Breast epithelium (tissue), 3 donors: ENCODE data around the gene TLCD3A.

ENCODE experiments used
- POLR2A ChIP-seq: fragments of 450-650 bp; IDR thresholded peaks from one replicate; pipeline ENCODE4 v1.6.1; 2016; ENCODE audit warnings: antibody characterized with exemption, mild to moderate bottlenecking, moderate library complexity
- POLR2AphosphoS5 ChIP-seq, 3 donors: sonication (generic); formaldehyde crosslinking; IDR thresholded peaks; one replicate each; pipeline ENCODE4 v1.6.1; 2017; ENCODE audit warnings: antibody characterized with exemption in 3 of 3
- TF ChIP-seq, protein P1 (sequence below), 3 donors: fragments of 450-650 bp; IDR thresholded peaks; one replicate each; pipeline ENCODE4 v1.5.1; 2016 to 2017; ENCODE audit warnings: antibody characterized with exemption in 3 of 3, mild to moderate bottlenecking in 3 of 3, moderate library complexity in 3 of 3

DNA sequence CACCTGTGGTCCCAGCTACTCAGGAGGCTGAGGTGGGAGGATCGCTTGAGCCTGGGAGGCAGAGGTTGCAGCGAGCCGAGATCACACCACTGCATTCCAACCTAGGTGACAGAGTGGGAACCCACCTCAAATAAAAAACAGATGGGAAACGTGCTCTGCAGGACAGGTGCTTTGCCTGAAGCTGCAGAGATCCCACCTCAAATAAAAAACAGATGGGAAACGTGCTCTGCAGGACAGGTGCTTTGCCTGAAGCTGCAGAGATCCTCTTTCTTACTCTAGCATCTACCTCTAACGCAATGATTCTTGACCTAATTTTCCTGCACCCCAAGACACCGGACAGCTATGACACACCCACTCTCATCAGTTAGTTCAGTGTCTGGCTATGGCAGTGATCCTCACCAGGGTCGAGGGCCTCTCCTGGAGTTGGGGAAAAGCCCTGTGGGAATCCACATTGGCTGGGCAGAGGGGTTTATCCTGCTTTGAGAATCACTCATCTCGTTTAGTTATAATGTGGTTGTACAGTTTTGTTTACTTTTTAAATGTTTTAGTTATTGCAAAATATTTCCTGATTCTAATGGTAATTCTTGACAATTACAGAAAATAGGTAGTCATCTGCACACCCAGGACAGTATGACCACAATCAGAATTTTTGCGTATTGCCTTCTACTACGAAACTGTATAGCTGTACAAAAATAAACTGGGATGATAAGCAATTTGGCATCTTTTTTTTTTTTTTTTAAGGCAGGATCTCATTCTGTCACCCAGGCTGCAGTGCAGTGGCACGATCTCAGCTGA, 29.1 kb upstream of the TLCD3A start:
- TF ChIP-seq, protein P1, sequence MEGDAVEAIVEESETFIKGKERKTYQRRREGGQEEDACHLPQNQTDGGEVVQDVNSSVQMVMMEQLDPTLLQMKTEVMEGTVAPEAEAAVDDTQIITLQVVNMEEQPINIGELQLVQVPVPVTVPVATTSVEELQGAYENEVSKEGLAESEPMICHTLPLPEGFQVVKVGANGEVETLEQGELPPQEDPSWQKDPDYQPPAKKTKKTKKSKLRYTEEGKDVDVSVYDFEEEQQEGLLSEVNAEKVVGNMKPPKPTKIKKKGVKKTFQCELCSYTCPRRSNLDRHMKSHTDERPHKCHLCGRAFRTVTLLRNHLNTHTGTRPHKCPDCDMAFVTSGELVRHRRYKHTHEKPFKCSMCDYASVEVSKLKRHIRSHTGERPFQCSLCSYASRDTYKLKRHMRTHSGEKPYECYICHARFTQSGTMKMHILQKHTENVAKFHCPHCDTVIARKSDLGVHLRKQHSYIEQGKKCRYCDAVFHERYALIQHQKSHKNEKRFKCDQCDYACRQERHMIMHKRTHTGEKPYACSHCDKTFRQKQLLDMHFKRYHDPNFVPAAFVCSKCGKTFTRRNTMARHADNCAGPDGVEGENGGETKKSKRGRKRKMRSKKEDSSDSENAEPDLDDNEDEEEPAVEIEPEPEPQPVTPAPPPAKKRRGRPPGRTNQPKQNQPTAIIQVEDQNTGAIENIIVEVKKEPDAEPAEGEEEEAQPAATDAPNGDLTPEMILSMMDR (IDR thresholded peaks at IDR 0.05): no peak
- TF ChIP-seq POLR2AphosphoS5 (IDR thresholded peaks at IDR 0.05): no peak
- TF ChIP-seq POLR2A: no peak
